Transverse colon (tissue), 4 donors: ENCODE measurements around the gene ZDHHC9.

Source experiments
- EP300 ChIP-seq: sonication (generic); formaldehyde crosslinking; IDR thresholded peaks from one replicate; pipeline ENCODE4 v1.6.1; 2017; ENCODE audit warnings: antibody characterized with exemption, low read depth
- POLR2A ChIP-seq: fragments of 450-650 bp; IDR thresholded peaks from one replicate; pipeline ENCODE4 v1.6.1; 2016; ENCODE audit warnings: antibody characterized with exemption, mild to moderate bottlenecking, moderate library complexity
- POLR2AphosphoS5 ChIP-seq, 3 donors: sonication (generic); formaldehyde crosslinking; IDR thresholded peaks; one replicate each; pipeline ENCODE4 v1.6.1; 2016; ENCODE audit warnings: antibody characterized with exemption in 3 of 3
- TF ChIP-seq, protein P1 (sequence below), 5 experiments: fragments of 200-600 bp in 3 of 5; fragments of 450-650 bp in 2 of 5; sonication (generic) in 3 of 5; IDR thresholded peaks; 1 replicate in 2 of 5; 2 replicates in 3 of 5; pipeline ENCODE4 v1.5.1; 2016 to 2017; ENCODE audit warnings: antibody characterized with exemption in 5 of 5, inconsistent platforms in 3 of 5, mild to moderate bottlenecking in 2 of 5, moderate library complexity in 1 of 5

DNA sequence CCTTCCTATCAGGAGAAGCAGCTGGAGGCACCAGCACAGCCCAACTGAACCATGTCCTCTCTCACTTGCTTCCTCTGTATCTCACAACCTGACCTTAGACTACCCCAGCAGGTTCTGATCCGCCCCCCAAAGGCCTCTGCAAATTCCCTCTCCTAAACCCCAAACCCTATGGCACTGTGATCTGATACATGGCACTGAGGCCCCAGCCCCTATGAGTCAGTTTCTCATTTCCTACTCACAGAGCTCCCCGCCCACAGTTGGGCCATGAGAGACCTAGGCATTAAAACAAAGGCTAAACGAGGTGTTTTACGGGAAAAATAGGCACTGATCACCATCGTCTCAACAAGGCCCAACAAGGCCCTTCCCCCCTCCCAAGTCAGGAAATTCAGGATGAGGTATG, 44.8 kb downstream of the ZDHHC9 start:
- TF ChIP-seq, protein P1, sequence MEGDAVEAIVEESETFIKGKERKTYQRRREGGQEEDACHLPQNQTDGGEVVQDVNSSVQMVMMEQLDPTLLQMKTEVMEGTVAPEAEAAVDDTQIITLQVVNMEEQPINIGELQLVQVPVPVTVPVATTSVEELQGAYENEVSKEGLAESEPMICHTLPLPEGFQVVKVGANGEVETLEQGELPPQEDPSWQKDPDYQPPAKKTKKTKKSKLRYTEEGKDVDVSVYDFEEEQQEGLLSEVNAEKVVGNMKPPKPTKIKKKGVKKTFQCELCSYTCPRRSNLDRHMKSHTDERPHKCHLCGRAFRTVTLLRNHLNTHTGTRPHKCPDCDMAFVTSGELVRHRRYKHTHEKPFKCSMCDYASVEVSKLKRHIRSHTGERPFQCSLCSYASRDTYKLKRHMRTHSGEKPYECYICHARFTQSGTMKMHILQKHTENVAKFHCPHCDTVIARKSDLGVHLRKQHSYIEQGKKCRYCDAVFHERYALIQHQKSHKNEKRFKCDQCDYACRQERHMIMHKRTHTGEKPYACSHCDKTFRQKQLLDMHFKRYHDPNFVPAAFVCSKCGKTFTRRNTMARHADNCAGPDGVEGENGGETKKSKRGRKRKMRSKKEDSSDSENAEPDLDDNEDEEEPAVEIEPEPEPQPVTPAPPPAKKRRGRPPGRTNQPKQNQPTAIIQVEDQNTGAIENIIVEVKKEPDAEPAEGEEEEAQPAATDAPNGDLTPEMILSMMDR (IDR thresholded peaks at IDR 0.05): no peak
- TF ChIP-seq POLR2AphosphoS5 (IDR thresholded peaks at IDR 0.05) (no peak), POLR2A (no peak), EP300 (no peak)
